Activated gamma-delta T cell treated with Interleukin-2 at 50 U/mL for 16 hours (primary cell): ENCODE results near the gene PARVB.

ENCODE experiments used
- DNase-seq: peaks from one replicate; pipeline ENCODE4 v3.0.0-alpha.2; 2020

PARVB gene

DNA sequence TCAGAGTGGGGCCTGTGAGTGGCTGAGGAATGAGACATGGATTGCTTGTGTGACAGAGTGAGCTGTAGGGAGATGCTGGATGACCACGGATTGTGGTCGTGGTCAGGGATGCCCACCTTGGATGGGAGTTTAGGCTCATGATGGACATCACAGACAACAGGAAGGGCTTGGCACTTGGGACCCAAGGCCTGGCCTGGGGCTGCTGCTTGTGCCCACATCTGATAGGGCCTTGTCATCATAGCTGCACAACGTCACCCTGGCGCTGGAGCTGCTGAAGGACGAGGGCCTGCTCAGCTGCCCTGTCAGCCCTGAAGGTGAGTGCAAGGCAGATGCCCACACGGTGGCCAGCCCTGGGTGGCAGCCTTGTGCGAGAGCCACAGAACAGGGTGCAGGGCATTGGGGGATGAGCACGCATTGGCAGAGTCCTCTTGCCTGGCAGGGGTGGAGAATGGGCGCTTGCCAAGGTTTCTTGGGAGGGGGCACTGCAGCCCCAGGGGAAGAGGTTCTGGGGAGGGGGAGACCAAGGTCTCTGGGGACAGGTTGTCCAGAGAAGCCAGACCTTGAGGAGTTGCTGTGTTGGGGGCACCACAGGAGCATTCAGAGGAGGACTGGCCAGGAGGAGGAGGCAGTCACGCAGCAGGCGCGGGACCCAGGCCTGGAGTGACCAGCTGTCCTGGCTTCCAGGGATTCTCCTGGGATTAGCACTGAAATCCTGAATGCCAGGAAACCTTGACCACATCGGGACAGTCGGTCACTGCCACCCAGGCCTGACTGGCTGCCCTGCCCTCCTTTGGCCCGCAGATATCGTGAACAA lies 181.6 kb downstream of the PARVB start:
- DNase-seq, result no peak

DNA sequence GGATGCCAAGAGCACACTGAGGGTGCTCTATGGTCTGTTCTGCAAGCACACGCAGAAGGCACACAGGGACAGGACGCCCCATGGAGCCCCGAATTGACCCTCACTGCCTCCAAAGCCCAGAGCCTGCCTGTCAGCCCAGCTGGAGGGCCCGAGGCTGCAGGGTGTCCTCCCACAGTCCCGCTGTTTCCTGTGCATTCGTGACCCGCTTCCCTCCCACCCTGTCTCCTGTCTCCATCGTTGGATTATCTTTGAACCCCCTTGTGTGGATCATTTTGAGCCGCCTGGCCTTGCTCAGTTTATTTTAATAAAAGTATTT lies 182.2 kb downstream of the PARVB start:
- no peak for DNase-seq

DNA sequence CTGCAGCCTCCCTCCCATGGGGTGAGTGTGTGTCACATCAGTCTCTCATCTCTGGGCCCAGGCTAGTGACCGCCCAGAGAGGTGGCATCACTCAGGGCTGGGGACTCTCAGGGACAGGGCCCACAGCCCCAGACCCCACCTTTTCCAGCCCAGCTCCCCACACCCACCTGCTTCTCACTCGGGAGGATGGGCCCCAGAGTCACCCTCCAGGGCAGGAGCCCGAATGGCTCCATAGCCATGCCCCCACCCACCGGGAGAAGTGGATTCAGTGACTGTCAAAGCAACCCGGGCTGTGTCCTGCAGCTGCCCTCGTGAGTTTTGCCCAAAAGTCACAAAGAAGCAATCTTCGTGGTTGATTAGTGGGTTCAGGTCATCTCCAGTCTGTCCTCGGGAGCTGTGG lies 182.6 kb downstream of the PARVB start:
- DNase-seq, result no peak

DNA sequence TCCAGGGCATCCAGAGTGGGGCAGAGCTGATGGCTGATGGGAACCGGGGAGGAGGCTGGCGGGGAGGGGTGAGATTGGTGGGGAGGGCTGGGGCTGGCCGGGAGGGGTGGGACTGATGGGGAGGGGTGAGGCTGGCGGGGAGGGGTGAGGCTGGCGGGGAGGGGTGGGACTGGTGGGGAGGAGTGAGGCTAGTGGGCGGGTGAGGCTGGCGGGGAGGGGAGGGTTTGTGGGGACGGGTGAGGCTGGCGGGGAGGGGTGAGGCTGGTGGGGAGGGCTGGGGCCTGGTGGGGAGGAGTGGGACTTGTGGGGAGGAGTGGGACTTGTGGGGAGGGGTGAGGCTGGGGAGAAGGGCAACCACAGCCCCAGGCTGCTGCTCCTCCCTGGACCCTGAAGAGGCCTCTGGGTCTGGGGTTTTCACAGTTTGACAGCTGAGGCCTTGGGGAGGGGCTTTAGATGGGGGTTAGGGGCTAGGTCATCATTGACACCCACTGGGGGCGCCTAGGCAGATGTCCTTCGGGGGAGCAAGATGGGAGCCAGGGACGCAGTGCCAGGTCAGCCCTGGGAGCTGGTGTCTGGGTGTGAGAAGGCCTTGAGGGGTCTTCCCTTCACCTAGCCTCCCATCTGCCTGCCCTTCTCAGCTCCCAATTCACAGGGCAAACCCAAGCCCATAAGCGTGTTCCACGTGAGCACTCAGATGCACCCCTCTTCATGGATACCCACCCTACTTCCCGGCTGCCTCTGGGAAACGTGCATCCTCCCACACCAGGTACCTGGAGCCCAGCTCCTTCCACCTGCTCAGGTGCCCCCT lies 183.3 kb downstream of the PARVB start:
- DNase-seq, result no peak

DNA sequence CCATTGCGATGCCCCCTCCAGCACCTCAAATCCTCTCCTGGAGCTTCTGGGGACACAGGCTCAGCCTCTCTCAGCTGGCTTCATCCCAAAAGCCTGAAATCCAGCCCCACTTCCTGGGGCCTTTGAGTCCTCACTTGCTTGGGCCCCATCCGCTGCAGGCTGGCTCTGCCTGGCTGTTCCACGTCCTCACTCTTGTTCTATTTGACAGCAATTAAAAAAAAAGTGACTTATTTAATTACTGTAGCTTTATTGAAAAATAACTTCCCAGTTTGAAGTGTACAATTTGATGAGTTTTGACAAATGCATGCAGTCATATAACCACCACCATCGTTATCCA lies 183.8 kb downstream of the PARVB start:
- DNase-seq, result no peak

DNA sequence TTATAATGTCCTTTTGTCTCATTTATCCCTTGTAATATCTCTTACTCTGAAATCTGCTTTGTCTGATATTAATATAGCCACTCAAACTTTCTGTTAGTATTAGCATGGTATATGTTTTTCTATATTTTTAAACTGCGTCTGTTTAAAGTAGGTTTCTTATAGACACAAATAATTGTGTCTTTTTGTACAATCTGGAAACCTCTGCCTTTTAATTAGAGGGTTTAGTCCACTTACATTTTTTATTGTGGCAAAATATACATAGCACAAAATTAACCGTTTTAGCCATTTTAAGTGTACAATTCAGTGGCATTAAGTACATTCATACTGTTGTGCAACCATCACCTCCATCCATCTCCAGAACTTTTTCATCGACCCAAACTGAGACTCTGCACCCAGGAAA lies 185.2 kb downstream of the PARVB start:
- DNase-seq, result no peak

DNA sequence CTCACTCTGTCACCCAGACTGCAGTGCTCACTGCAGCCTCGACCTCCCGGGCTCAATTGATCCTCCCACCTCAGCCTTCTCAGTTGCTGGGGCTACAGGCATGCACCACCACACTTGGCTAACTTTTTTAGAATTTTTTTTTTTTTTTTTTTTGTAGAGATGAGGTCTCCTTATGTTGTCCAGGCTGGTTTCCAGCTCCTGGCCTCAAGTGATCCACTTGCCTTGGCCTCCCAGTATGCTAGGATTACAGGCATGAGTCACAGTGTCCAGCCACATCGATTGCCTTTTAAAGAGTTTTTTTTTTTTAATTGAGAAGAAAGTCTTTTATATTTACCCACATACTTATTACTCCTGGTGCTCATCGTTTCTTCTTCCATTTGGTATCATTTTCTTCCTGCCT lies 186.6 kb downstream of the PARVB start:
- DNase-seq, result no peak

DNA sequence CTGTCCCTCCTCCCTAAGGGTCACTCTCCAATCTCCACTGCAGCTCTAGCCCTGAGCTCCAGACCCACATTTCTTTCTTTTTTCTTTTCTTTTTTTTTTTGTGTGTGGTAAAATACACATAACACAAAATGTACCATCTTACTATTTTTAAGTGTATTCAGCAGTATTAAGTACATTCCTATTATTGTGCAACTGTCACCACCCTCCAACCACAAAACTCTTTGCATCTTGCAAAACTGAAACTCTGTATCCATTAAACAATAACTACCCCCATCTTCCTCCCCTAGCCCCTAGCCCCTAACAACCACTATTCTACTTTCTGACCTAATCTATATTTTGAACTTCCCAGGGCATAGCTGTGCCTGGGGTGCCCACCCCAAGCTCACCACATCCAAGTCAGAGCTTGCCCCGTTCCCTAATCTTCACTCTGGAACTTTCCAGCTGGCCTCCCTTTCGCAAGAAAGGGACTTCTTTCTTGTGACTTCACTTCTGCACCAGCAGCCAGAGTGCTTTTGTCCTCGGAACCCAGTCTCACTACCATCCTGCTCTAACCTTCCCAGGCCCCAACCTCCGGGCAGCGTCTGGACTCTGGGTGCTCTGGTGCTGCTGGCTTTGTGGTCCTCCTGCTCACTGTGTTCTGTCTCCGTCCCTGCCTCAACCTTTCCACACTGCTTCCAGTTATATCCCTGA lies 187.3 kb downstream of the PARVB start:
- DNase-seq, result no peak

DNA sequence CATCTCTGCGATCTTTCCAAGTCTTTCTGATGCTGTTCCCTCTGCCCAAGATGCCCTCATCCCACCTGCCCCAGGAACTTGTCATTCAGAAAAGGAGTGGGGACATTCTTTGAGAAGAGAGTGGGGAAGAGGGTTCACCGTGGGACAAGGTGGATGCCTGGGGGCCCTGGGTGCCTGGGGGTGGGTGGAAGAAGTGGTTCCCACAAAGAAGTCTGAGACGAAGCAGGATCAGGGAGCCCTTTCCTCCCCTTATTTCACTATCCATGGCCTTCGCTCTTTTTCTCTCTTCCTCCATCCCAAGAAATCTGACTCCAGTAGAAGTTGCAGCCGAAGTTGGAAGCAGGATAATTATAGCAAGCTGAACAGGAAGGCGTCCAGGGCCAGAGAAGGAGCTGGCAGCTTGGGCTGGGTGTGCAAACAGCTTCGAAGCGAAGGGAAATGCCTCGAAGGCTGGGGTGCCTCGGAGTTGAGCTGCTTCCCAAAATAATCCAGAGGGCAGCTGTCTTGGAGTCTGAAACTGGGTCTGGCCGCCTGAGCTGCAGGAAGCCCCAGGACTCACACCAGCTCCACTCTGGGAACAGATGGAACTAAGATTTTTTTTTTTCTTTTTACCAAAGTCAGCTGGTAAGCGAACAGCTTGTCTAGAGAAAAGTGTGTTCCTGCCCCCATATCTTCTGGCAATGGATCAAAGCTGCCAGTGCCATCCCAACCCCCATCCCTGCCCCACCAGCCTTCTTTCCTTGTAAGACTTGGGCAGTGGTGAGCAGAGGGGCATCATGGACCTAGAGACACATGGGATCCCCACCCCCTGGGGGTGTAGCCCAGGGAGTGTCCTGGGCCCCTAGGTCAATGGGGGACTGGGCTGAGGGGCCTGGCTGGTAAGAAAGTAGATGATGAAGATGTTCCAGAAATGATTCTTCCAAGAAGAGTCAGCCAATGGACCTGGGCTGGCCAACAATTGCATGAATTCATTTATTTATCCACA lies 188.1 kb downstream of the PARVB start:
- no peak for DNase-seq

DNA sequence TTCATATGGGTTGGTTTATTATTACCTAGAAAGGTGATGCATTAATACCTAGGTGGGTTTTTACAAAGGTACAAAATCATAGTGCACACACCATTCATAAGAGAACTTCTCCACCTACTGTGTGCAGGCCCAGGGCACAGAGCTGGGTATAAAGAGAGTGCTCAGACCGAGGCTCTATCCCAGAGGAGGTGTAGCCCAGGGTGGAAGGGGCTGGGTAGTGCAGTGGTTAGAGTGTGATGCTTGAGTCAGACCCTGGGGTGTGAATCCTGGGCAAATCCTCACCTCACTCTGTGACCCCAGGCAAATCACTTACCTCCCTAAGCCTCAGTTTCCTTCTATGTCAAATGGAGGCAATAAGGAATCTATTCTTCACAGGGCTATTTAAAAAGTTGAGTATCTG lies 188.8 kb downstream of the PARVB start:
- no peak for DNase-seq

DNA sequence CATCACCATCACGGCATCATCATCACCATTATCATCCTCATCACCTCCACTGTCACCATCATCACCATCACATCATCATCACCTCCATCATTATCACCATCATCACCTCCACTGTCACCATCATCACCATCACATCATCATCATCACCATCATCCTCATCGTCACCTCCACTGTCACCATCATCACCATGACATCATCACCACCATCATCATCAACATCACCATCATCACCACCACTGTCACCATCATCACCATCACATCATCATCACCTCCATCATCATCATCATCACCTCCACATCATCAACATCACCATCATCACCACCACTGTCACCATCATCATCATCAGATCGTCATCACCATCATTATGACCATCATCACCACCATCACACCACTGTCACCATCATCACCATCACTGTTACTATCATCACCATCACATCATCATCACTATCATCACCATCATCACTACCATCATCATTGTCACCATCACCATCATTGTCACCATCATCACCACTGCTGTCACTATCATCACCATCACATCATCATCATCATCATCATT lies 189.5 kb downstream of the PARVB start:
- DNase-seq, result no peak

DNA sequence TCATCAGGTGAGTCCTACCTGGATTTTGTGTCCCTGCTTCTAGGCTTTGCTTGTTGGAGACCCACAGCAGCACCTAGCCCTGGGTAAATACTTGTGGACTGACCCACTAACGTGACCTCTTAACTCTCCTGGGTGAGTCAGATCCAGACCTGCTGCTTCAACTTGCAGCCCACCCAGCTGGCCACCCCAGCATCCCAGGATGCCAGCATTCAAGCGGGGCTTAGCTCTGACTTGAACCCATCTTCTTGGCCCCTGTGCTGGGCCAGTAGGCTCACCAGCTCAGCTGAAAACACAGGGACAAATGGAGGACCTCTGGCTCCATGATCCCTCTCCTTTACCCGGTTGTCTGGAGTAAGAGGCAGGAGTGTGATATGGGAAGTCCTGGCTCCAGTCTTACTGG lies 190.1 kb downstream of the PARVB start:
- no peak for DNase-seq

DNA sequence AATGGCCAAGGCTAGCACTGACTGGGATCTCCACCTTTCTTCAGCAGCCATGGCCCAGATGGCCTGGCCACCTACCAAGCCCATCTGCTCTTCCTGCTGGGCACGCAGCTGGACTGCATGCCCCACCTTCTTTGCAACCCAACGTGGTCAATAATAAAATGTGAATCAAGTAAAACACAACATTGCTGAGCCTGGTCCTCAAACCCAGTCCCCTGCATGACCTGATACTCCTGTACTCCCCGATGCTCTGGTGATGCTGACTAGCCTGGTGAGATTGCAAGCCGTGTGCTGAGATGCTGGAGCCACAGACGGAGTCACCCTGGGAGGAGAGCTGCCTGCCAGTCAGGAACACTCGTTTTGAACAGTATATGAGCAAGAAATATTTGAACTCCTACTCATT lies 190.7 kb downstream of the PARVB start:
- DNase-seq, result no peak

DNA sequence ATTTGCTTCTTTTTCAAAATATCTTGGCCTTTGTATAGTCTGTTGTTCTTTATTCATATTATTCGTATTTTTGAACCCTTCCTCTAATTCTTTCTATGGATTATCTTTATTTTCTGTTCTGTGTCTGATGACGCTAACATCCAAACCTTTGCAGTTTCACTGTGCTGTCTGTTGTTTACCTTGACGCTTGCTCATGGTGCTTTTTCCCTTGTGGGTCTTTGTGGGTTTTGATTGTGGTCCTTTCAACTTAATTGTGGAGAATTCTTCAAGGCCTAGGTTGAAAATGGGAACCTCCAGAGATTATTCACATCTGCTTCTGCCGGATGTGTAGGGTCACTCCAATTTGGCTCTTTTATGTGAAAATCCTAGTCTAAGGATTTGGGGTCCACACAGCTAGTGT lies 191.2 kb downstream of the PARVB start:
- DNase-seq, result no peak

DNA sequence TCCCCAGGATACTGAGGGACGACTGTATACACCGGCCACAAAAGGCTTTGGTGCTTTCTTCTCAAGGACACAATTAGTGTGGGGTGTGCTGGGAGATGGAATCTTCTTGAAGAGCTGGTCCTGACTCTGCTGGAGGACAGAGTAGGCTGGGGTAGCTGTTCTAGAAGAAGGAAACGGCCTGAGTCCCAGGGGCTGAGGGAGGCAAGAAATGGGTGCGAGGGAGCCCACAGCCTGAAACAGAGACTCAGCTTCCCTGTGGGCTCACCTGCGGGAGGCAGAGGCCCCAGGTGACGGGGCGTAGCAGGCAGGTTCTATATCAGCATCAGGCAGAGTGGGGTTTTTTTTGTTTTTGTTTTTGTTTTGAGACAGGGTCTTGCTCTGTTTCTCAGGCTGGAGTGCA lies 193.2 kb downstream of the PARVB start:
- DNase-seq, result no peak

DNA sequence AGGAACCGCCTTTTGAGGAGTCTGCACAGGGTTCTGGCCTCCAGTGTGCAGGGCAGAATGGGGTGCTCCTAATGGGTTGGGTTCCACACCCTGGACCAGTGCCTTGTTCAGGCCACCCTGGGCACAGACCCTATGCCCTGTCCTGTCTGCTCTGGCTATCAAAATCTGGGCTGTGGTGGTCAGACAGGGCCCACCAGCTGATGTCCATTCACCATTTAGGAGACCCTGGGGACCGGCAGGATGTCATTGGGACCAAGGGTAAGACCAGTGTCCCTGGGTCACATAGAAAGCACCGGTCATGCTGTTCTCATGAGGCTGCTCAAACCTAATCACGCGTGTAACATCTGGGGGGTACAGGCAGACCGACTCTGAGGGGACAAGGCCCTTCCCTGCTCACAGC lies 194.0 kb downstream of the PARVB start:
- DNase-seq, result no peak

DNA sequence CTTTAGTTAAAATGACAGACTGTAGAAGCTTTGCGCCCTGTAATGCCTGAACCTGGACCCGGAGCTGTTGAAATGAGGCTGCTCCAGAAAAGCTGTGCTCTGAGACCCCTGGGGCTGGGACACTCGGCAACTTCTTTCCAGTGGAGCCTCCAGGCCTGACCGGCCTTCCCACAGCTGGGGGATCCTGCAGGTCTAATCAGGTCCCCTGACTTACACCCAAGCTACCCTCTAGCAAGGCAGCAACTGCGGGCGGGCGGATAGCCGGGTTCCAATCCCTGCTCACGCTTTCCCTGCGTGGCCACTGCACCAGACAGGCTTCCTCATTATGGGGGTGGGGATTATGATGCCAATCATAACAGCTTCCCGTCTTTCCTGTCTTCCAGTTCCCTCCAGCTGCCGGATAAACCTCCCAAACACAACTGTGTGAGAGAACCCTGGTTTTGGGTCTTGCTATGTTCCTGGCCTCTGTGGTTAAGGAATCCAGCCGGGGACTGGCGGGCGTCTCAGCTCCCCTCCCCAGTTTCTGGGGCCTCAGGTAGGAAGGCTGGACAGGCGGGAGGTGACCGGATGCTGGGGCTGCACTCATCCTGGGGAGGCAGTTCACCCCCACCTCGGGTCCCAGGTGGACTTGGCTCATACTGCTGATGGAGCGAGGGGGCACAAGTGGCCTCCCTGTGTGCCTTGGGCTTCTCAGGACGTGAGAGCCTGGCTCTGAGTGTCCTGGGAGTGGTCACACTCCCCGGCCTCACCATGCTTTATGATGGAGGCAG lies 195.2 kb downstream of the PARVB start:
- no peak for DNase-seq

DNA sequence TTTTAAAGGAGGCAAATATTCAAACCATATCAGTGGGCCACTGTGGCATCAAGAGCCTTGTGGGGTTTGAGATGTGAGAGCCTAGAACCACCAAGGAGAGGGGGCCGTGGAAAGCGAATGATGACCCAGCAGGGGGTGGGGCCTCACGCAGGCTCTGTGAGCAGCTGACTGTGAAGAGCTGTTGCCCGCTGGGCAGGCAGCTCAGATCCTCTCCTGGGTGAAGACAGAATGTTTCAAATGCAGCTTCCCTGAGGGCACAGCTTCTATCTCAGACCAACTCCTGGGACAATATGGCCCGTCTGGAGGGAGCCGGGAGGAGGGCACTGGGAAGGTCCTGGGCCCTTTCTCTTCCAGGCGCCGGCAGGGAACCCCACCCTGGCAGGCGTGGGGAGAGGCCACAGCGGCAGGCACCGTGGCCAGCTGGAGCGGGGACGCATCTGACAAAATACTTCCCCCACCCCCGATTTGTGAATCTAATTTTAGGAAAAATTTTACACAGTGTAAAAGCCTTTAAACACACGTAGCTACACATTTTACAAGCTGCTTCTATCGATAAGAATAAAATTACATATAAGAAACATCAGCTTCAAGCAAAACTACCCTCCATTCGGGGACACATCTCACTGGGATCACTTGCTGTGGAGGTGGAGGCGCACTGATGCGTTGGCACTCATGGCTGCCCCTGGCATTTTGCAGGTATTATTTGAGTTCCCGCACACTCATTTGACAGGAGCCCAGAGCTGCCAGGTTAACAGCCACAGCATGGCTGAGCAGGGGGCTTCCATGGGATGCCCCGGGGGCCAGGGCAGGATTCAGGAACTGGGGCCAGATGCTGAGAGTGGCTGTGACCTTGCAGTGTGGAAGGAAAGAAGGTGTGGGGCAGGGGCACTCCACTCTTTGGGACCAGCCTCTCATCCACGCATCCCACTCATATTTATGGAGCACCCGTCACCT lies 196.9 kb downstream of the PARVB start:
- no peak for DNase-seq

DNA sequence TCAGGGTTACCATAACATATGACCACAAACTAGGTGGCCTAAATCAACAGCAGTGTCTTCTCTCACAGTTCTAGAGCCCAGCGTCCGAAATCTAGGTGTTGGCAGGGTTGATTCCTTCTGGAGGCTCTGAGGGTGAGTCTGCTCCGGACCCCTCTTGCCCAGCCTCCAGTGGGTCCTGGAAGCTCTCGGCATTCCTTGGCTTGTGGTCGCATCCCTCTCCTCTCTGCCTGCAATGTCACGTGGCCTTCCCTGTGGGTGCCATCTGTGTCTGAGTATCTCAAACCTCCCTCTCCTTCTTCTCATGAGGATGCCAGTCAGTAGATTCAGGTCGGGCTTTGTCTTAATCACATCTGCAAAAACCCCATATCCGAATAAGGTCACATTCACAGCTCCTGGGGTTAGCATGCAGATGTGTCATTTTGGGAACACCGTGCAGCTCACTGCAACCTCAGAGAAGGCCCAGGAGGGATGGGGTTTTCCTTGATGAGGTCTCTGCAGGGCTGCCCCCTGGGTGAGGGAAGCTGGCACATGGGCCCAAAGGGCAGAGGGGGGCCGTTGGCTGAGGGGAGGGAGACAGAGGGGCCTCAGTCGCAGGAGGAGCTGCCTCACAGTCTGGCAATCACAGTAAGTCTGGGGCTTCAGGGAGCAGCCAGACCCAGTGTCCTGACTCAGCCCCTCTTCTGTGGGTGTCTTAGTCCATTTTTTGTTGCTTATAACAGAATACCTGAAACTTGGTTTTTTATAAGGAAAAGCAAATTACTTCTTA lies 197.8 kb downstream of the PARVB start:
- no peak for DNase-seq
